Liver (tissue), 9 donors: Measurements from ENCODE around the gene RPH3AL. TPM values are rescaled to one million over a fixed set of nuclear protein-coding genes. Genes with fewer than 3 reads are reported as not detected.

Experiments used
- DNase-seq: peaks from one replicate; pipeline ENCODE4 v3.0.0-alpha.2; 2017; ENCODE audit warnings: low spot score
- H3K27ac ChIP-seq, 2 donors: one replicate each; pipeline ENCODE4 v1.7.0; 2013; ENCODE audit warnings: inconsistent platforms in 2 of 2, low read length in 2 of 2, control low read depth in 1 of 2, low read depth in 1 of 2, mild to moderate bottlenecking in 1 of 2
- H3K27me3 ChIP-seq, 4 donors: one replicate each; pipeline versions ENCODE4 v1.6.1 to v1.7.0; 2013; ENCODE audit warnings: low read length in 3 of 4, inconsistent platforms in 1 of 4, mild to moderate bottlenecking in 1 of 4, moderate library complexity in 1 of 4; ENCODE audit not compliant: control insufficient read depth in 4 of 4, insufficient read depth in 4 of 4
- H3K36me3 ChIP-seq, 4 donors: one replicate each; pipeline versions ENCODE4 v1.6.1 to v1.7.0; 2013; ENCODE audit warnings: low read length in 3 of 4, mild to moderate bottlenecking in 3 of 4, low read depth in 1 of 4, moderate library complexity in 1 of 4; ENCODE audit not compliant: control insufficient read depth in 4 of 4, insufficient read depth in 3 of 4
- H3K4me1 ChIP-seq, 4 donors: one replicate each; pipeline versions ENCODE4 v1.6.1 to v1.7.0; 2013; ENCODE audit warnings: low read length in 3 of 4, mild to moderate bottlenecking in 3 of 4, moderate library complexity in 1 of 4; ENCODE audit not compliant: control insufficient read depth in 4 of 4, insufficient read depth in 4 of 4
- H3K4me3 ChIP-seq, 3 donors: one replicate each; pipeline versions ENCODE4 v1.6.1 to v1.7.0; 2013; ENCODE audit warnings: low read length in 3 of 3, control low read depth in 1 of 3, low read depth in 1 of 3, mild to moderate bottlenecking in 1 of 3
- H3K9ac ChIP-seq, 2 donors: one replicate each; pipeline ENCODE4 v1.7.0; 2013; ENCODE audit warnings: low read length in 2 of 2, mild to moderate bottlenecking in 2 of 2, moderate library complexity in 2 of 2, control low read depth in 1 of 2, low read depth in 1 of 2
- H3K9me3 ChIP-seq, 4 donors: one replicate each; pipeline versions ENCODE4 v1.6.1 to v1.7.0; 2013; ENCODE audit warnings: low read length in 3 of 4; ENCODE audit not compliant: control insufficient read depth in 4 of 4
- EGR1 ChIP-seq, 2 donors: IDR thresholded peaks; 2 replicates each; pipeline ENCODE4 v1.6.1; 2016 to 2018; ENCODE audit warnings: antibody characterized with exemption in 2 of 2, low read depth in 2 of 2
- FOXA1 ChIP-seq: IDR thresholded peaks from 2 replicates; pipeline ENCODE4 v1.6.1; 2016; ENCODE audit warnings: antibody characterized with exemption
- FOXA2 ChIP-seq: IDR thresholded peaks from 2 replicates; pipeline ENCODE4 v1.6.1; 2016; ENCODE audit warnings: antibody characterized with exemption
- GABPA ChIP-seq, 2 donors: IDR thresholded peaks in 1 of 2; conservative IDR thresholded peaks in 1 of 2; 2 replicates each; pipeline ENCODE4 v1.6.1; 2016; ENCODE audit warnings: antibody characterized with exemption in 2 of 2, mild to moderate bottlenecking in 1 of 2, moderate library complexity in 1 of 2
- HNF4A ChIP-seq, 2 donors: conservative IDR thresholded peaks; 2 replicates each; pipeline ENCODE4 v1.6.1; 2016; ENCODE audit warnings: antibody characterized with exemption in 2 of 2, mild to moderate bottlenecking in 2 of 2
- HNF4G ChIP-seq: IDR thresholded peaks from 2 replicates; pipeline ENCODE4 v1.6.1; 2016; ENCODE audit warnings: antibody characterized with exemption
- JUND ChIP-seq, 2 donors: IDR thresholded peaks; 2 replicates each; pipeline ENCODE4 v1.6.1; 2016; ENCODE audit warnings: antibody characterized with exemption in 2 of 2
- NR2F2 ChIP-seq: IDR thresholded peaks from 2 replicates; pipeline ENCODE4 v1.6.1; 2016; ENCODE audit warnings: antibody characterized with exemption
- RAD21 ChIP-seq, 2 donors: IDR thresholded peaks; 2 replicates each; pipeline ENCODE4 v1.6.1; 2016; ENCODE audit warnings: antibody characterized with exemption in 2 of 2, mild to moderate bottlenecking in 2 of 2
- RXRA ChIP-seq, 2 donors: IDR thresholded peaks; 2 replicates each; pipeline ENCODE4 v1.6.1; 2017 to 2018; ENCODE audit warnings: antibody characterized with exemption in 2 of 2, mild to moderate bottlenecking in 1 of 2
- SP1 ChIP-seq: IDR thresholded peaks from 2 replicates; pipeline ENCODE4 v1.6.1; 2018; ENCODE audit warnings: antibody characterized with exemption, mild to moderate bottlenecking
- TAF1 ChIP-seq: conservative IDR thresholded peaks from 2 replicates; pipeline ENCODE4 v1.6.1; 2016; ENCODE audit warnings: antibody characterized with exemption, mild to moderate bottlenecking
- YY1 ChIP-seq: IDR thresholded peaks from 2 replicates; pipeline ENCODE4 v1.6.1; 2016; ENCODE audit warnings: antibody characterized with exemption, mild to moderate bottlenecking
- WGBS: extraction: QIAGEN DNeasy Blood & Tissue Kit; methylation state at CpG from one replicate; pipeline ENCODE4 v1.1.7; 2013; 5-methylcytosine and 5-hydroxymethylcytosine counted together
- polyA plus RNA-seq, 2 donors: library from polyadenylated mRNA; stranded (reverse) in 1 of 2; unstranded in 1 of 2; fragments of 200-250 nt in 1 of 2; fragments of >200 nt in 1 of 2; fragmentation: Nextera tagmentation in 1 of 2; extraction: Ambion mirVana in 1 of 2; gene quantifications; one replicate each; pipeline versions ENCODE4 v1.2.1 to v1.2.3, GENCODE V29; 2013 to 2015
- total RNA-seq, 2 donors: library from RNA; depleted of rRNA; stranded (reverse); fragments of >200 nt; gene quantifications; one replicate each; pipeline ENCODE4 v1.2.3, GENCODE V29; 2014
- TF ChIP-seq, protein P1 (sequence below): IDR thresholded peaks from 2 replicates; pipeline ENCODE4 v1.6.1; 2016; ENCODE audit warnings: antibody characterized with exemption, mild to moderate bottlenecking
- TF ChIP-seq, protein P2 (sequence below): IDR thresholded peaks from 2 replicates; pipeline ENCODE4 v1.6.1; 2016; ENCODE audit warnings: antibody characterized with exemption
- TF ChIP-seq, protein P3 (sequence below): IDR thresholded peaks from 2 replicates; pipeline ENCODE4 v1.6.1; 2016; ENCODE audit warnings: antibody characterized with exemption
- TF ChIP-seq, protein P4 (sequence below): fragments of 150-350 bp; IDR thresholded peaks from 2 replicates; pipeline ENCODE4 v1.5.1; 2017; ENCODE audit warnings: improper control_type of control experiment, low read depth, low read length; ENCODE audit not compliant: missing input control
- TF ChIP-seq, protein P5 (sequence below): IDR thresholded peaks from 2 replicates; pipeline ENCODE4 v1.6.1; 2016; ENCODE audit warnings: antibody characterized with exemption
- donor health status: healthy.
- donor health status: healthy.
- donor health status: healthy.
- donor health status: healthy.
- donor health status: healthy.

Gene RPH3AL
- total and polyA plus RNA-seq, 4 donors = 8.5 to 52.5 (median 13.9) TPM

DNA sequence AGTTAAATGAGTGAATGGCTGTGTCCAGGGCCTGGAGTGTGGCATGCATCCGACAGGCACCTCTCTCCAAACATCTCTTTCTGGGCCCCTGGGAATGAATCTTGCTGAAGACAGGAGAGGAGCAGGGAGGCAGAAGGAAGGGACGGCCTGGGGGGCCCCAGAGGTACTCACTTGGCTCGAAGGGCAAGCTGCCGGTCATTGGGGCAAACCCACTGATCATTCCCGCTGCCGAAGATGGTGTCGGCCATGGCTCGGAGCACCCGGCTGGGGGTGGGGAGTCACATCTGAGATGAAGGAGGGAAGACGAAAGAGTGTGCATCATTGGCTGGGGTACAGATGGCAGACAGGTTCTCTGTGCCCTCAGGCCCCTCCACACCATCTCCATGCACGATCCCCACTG is 25.3 kb downstream of the RPH3AL start:
- TF ChIP-seq, protein P1, sequence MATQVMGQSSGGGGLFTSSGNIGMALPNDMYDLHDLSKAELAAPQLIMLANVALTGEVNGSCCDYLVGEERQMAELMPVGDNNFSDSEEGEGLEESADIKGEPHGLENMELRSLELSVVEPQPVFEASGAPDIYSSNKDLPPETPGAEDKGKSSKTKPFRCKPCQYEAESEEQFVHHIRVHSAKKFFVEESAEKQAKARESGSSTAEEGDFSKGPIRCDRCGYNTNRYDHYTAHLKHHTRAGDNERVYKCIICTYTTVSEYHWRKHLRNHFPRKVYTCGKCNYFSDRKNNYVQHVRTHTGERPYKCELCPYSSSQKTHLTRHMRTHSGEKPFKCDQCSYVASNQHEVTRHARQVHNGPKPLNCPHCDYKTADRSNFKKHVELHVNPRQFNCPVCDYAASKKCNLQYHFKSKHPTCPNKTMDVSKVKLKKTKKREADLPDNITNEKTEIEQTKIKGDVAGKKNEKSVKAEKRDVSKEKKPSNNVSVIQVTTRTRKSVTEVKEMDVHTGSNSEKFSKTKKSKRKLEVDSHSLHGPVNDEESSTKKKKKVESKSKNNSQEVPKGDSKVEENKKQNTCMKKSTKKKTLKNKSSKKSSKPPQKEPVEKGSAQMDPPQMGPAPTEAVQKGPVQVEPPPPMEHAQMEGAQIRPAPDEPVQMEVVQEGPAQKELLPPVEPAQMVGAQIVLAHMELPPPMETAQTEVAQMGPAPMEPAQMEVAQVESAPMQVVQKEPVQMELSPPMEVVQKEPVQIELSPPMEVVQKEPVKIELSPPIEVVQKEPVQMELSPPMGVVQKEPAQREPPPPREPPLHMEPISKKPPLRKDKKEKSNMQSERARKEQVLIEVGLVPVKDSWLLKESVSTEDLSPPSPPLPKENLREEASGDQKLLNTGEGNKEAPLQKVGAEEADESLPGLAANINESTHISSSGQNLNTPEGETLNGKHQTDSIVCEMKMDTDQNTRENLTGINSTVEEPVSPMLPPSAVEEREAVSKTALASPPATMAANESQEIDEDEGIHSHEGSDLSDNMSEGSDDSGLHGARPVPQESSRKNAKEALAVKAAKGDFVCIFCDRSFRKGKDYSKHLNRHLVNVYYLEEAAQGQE = no peak
- TF ChIP-seq YY1 (no peak), FOXA1 (no peak), FOXA2 (no peak), RXRA (IDR thresholded peaks at IDR 0.05) (no peak), RAD21 (IDR thresholded peaks at IDR 0.05) (no peak), SP1 (no peak), TAF1 (no peak), GABPA (IDR thresholded peaks at IDR 0.05 in 1 of 2, conservative IDR thresholded peaks at IDR 0.05 in 1 of 2) (no peak), HNF4G (no peak), JUND (IDR thresholded peaks at IDR 0.05) (no peak), HNF4A (conservative IDR thresholded peaks at IDR 0.05) (no peak), NR2F2 (no peak), EGR1 (IDR thresholded peaks at IDR 0.05; ENCODE audit: low read depth in 2 of 2) (no peak)
- TF ChIP-seq, protein P2, sequence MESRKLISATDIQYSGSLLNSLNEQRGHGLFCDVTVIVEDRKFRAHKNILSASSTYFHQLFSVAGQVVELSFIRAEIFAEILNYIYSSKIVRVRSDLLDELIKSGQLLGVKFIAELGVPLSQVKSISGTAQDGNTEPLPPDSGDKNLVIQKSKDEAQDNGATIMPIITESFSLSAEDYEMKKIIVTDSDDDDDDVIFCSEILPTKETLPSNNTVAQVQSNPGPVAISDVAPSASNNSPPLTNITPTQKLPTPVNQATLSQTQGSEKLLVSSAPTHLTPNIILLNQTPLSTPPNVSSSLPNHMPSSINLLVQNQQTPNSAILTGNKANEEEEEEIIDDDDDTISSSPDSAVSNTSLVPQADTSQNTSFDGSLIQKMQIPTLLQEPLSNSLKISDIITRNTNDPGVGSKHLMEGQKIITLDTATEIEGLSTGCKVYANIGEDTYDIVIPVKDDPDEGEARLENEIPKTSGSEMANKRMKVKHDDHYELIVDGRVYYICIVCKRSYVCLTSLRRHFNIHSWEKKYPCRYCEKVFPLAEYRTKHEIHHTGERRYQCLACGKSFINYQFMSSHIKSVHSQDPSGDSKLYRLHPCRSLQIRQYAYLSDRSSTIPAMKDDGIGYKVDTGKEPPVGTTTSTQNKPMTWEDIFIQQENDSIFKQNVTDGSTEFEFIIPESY = no peak
- TF ChIP-seq, protein P3, sequence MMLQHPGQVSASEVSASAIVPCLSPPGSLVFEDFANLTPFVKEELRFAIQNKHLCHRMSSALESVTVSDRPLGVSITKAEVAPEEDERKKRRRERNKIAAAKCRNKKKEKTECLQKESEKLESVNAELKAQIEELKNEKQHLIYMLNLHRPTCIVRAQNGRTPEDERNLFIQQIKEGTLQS = no peak
- TF ChIP-seq, protein P4, sequence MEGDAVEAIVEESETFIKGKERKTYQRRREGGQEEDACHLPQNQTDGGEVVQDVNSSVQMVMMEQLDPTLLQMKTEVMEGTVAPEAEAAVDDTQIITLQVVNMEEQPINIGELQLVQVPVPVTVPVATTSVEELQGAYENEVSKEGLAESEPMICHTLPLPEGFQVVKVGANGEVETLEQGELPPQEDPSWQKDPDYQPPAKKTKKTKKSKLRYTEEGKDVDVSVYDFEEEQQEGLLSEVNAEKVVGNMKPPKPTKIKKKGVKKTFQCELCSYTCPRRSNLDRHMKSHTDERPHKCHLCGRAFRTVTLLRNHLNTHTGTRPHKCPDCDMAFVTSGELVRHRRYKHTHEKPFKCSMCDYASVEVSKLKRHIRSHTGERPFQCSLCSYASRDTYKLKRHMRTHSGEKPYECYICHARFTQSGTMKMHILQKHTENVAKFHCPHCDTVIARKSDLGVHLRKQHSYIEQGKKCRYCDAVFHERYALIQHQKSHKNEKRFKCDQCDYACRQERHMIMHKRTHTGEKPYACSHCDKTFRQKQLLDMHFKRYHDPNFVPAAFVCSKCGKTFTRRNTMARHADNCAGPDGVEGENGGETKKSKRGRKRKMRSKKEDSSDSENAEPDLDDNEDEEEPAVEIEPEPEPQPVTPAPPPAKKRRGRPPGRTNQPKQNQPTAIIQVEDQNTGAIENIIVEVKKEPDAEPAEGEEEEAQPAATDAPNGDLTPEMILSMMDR = no peak
- TF ChIP-seq, protein P5, sequence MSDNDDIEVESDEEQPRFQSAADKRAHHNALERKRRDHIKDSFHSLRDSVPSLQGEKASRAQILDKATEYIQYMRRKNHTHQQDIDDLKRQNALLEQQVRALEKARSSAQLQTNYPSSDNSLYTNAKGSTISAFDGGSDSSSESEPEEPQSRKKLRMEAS = no peak
- DNase-seq = no peak

More for the DNA sequence above, 25.3 kb downstream of the RPH3AL start:
- Histone ChIP-seq H3K9ac (no peak overlapping the region), H3K27me3 (no peaks in the 10 kb centered on the region), H3K4me3 (no peak overlapping the region), H3K27ac (no peak overlapping the region), H3K36me3 (peaks cover 0 to 12% (median 4%) of the 10 kb centered on the region in 4 donors), H3K4me1 (peaks cover 0 to 2% (median 0%) of the 10 kb centered on the region in 4 donors), H3K9me3 (no peaks in the 10 kb centered on the region)
- 96% methylated on average over 11 of the region's 11 CpGs for WGBS
